HCT116 (cell line): Measurements from ENCODE around the gene PGGT1B. TPM values are rescaled to one million over a fixed set of nuclear protein-coding genes. Genes with fewer than 3 reads are reported as not detected.

Experiments
- ATAC-seq: fragments of 200-7000 bp; cut with Tn5 transposase; 2 replicates; pipeline ENCODE4 v1.9.1; 2020; ENCODE audit warnings: mild to moderate bottlenecking, moderate library complexity
- BruUV-seq: library from RNA; stranded (reverse); fragments of 400-500 nt; replicated peaks from 2 replicates; lab custom pipeline; 2021; lab: Mats Ljungman, UMichigan
- CTCF ChIA-PET: fragments of 300-600 bp; sonication (Branson Sonifier 250); formaldehyde crosslinking; loops from one replicate; lab custom pipeline; 2021; ENCODE audit warnings: antibody characterized with exemption; lab: Charles Lee
- POLR2A ChIA-PET: fragments of 300-600, 350-600 bp; sonication (Branson Sonifier 250); formaldehyde crosslinking; loops from one replicate; lab custom pipeline; 2021; ENCODE audit warnings: antibody characterized with exemption; lab: Charles Lee
- RAD21 ChIA-PET, 2 experiments: fragments of 300-600 bp; sonication (Branson Sonifier 250); formaldehyde crosslinking; loops; one replicate each; lab custom pipeline; 2023; ENCODE audit warnings: low total read pairs in 2 of 2; ENCODE audit not compliant: uncharacterized antibody in 2 of 2, unreplicated experiment in 2 of 2, low non-redundant PET in 1 of 2; lab: Charles Lee
- DNase-seq: peaks from one replicate; pipeline ENCODE4 v3.0.0-alpha.2; 2010; ENCODE audit warnings: low read depth, low spot score
- H2AFZ ChIP-seq: fragments of 200-600 bp; shearing (Covaris generic), sonication (generic); 2 replicates; pipeline ENCODE4 v1.6.1; 2017; ENCODE audit warnings: low read depth, mixed run types, mixed read lengths, antibody characterized with exemption, low read length; ENCODE audit not compliant: poor library complexity, severe bottlenecking
- H3K27ac ChIP-seq: 2 replicates; pipeline ENCODE4 v1.5.1; 2012; ENCODE audit warnings: low read depth, low read length
- H3K27me3 ChIP-seq: fragments of 200-600 bp; sonication (generic); 2 replicates; pipeline ENCODE4 v1.6.1; 2016; ENCODE audit warnings: mixed run types, low read length, mixed read lengths; ENCODE audit not compliant: insufficient read depth
- H3K36me3 ChIP-seq, 2 experiments: fragments of 200-500 bp in 1 of 2; fragments of 200-600 bp in 1 of 2; sonication (Bioruptor generic) in 1 of 2; sonication (generic) in 1 of 2; 2 replicates each; pipeline versions ENCODE4 v1.5.1 to v1.6.1; 2014 to 2016; ENCODE audit warnings: low read length in 2 of 2, inconsistent platforms in 1 of 2, mixed read lengths in 1 of 2, mixed run types in 1 of 2; ENCODE audit not compliant: insufficient read depth in 2 of 2, control insufficient read depth in 1 of 2
- H3K4me1 ChIP-seq, 2 experiments: fragments of 200-600 bp in 1 of 2; sonication (generic) in 1 of 2; 2 replicates each; pipeline versions ENCODE4 v1.5.1 to v1.6.1; 2012 to 2017; ENCODE audit warnings: low read length in 2 of 2, inconsistent platforms in 1 of 2, mild to moderate bottlenecking in 1 of 2, mixed read lengths in 1 of 2, mixed run types in 1 of 2, moderate library complexity in 1 of 2; ENCODE audit not compliant: insufficient read depth in 2 of 2, control insufficient read depth in 1 of 2
- H3K4me2 ChIP-seq: fragments of 200-600 bp; sonication (generic); 2 replicates; pipeline ENCODE4 v1.6.1; 2017; ENCODE audit warnings: mixed run types, low read length, mixed read lengths
- H3K4me3 ChIP-seq, 2 experiments: fragments of 200-600 bp in 1 of 2; sonication (generic) in 1 of 2; replicated peaks in 1 of 2; 2 replicates each; pipeline ENCODE4 v1.5.1; 2011 to 2016; ENCODE audit warnings: low read length in 2 of 2, control low read depth in 1 of 2, low read depth in 1 of 2, mild to moderate bottlenecking in 1 of 2, mixed read lengths in 1 of 2, mixed run types in 1 of 2
- H3K79me2 ChIP-seq: fragments of 200-600 bp; sonication (generic); 2 replicates; pipeline ENCODE4 v1.6.1; 2017; ENCODE audit warnings: mild to moderate bottlenecking, mixed run types, low read length, moderate library complexity, mixed read lengths; ENCODE audit not compliant: insufficient read depth
- H3K9ac ChIP-seq: fragments of 200-600 bp; sonication (generic); 2 replicates; pipeline ENCODE4 v1.6.1; 2016; ENCODE audit warnings: low read length, mixed read lengths
- H3K9me2 ChIP-seq: fragments of 200-600 bp; sonication (generic), shearing (Covaris generic); 2 replicates; pipeline ENCODE4 v1.6.1; 2017; ENCODE audit warnings: mixed run types, mild to moderate bottlenecking, moderate library complexity; ENCODE audit not compliant: insufficient read depth
- H3K9me3 ChIP-seq, 2 experiments: fragments of 200-500 bp in 1 of 2; fragments of 200-600 bp in 1 of 2; sonication (Bioruptor generic) in 1 of 2; sonication (generic) in 1 of 2; 2 replicates each; pipeline ENCODE4 v1.6.1; 2014 to 2017; ENCODE audit warnings: low read length in 2 of 2, mixed read lengths in 2 of 2, inconsistent platforms in 1 of 2, low read depth in 1 of 2, mild to moderate bottlenecking in 1 of 2, mixed run types in 1 of 2, moderate library complexity in 1 of 2; ENCODE audit not compliant: control insufficient read depth in 1 of 2, insufficient read depth in 1 of 2
- H4K20me1 ChIP-seq: fragments of 200-600 bp; sonication (generic), shearing (Covaris generic); 2 replicates; pipeline ENCODE4 v1.6.1; 2017; ENCODE audit warnings: mixed run types, mild to moderate bottlenecking, moderate library complexity; ENCODE audit not compliant: insufficient read depth
- CBX3 ChIP-seq: IDR thresholded peaks from 2 replicates; pipeline ENCODE4 v1.6.1; 2012; ENCODE audit warnings: low read depth
- EGR1 ChIP-seq: IDR thresholded peaks from 2 replicates; pipeline ENCODE4 v1.6.1; 2012; ENCODE audit warnings: low read depth
- ELF1 ChIP-seq: IDR thresholded peaks from 2 replicates; pipeline ENCODE4 v1.6.1; 2012; ENCODE audit warnings: low read depth, borderline replicate concordance
- EZH2 ChIP-seq: fragments of 200-600 bp; sonication (generic); IDR thresholded peaks from 2 replicates; pipeline ENCODE4 v1.6.1; 2017; ENCODE audit warnings: antibody characterized with exemption, mixed run types
- EZH2phosphoT487 ChIP-seq: fragments of 200-600 bp; IDR thresholded peaks from 2 replicates; pipeline ENCODE4 v1.6.1; 2018; ENCODE audit warnings: antibody characterized with exemption, borderline replicate concordance
- FOSL1 ChIP-seq: IDR thresholded peaks from 2 replicates; pipeline ENCODE4 v1.6.1; 2012; ENCODE audit warnings: low read depth
- POLR2A ChIP-seq: IDR thresholded peaks from 2 replicates; pipeline ENCODE4 v1.7.0; 2011; ENCODE audit warnings: borderline replicate concordance; ENCODE audit not compliant: insufficient read depth, insufficient read length; ENCODE audit errors: extremely low read depth
- RAD21 ChIP-seq: IDR thresholded peaks from 2 replicates; pipeline ENCODE4 v1.6.1; 2012; ENCODE audit warnings: low read depth, mild to moderate bottlenecking
- SP1 ChIP-seq: IDR thresholded peaks from 2 replicates; pipeline ENCODE4 v1.6.1; 2012; ENCODE audit warnings: low read depth
- SRF ChIP-seq: IDR thresholded peaks from 2 replicates; pipeline ENCODE4 v1.6.1; 2012; ENCODE audit warnings: low read depth
- TCF7L2 ChIP-seq: IDR thresholded peaks from 2 replicates; pipeline ENCODE4 v1.7.0; 2011; ENCODE audit warnings: borderline replicate concordance, inconsistent platforms; ENCODE audit not compliant: insufficient read depth, insufficient read length; ENCODE audit errors: extremely low read depth
- YY1 ChIP-seq: IDR thresholded peaks from 2 replicates; pipeline ENCODE4 v1.6.1; 2011; ENCODE audit warnings: low read length, low read depth, moderate library complexity, mild to moderate bottlenecking; ENCODE audit not compliant: insufficient replicate concordance; ENCODE audit errors: extremely low read depth
- ZFX ChIP-seq: fragments of 450-650 bp; IDR thresholded peaks from 2 replicates; pipeline ENCODE4 v1.6.1; 2017
- ZNF274 ChIP-seq: fragments of 200-500 bp; sonication (Bioruptor generic); IDR thresholded peaks from 2 replicates; pipeline ENCODE4 v1.6.1; 2014; ENCODE audit warnings: mild to moderate bottlenecking, low read depth, low read length, inconsistent platforms
- intact Hi-C: fragments of 100-400 bp; cut with micrococcal nuclease; formaldehyde crosslinking; loops from 2 replicates; pipeline ENCODE4 v1.10.0; 2022
- total RNA-seq: library from RNA; stranded (reverse); gene quantifications from one replicate; pipeline ENCODE4 v1.2.1, GENCODE V29; 2021; ENCODE audit not compliant: unreplicated experiment
- TF ChIP-seq, protein P1 (sequence below): IDR thresholded peaks from 2 replicates; pipeline ENCODE4 v1.6.1; 2011; ENCODE audit warnings: mild to moderate bottlenecking, low read length, moderate library complexity; ENCODE audit not compliant: insufficient replicate concordance; ENCODE audit errors: extremely low read depth
- TF ChIP-seq, protein P2 (sequence below), 3 experiments: fragments of 200-600 bp in 1 of 3; sonication (generic) in 1 of 3; IDR thresholded peaks in 2 of 3; conservative IDR thresholded peaks in 1 of 3; 2 replicates each; pipeline ENCODE4 v1.5.1; 2012 to 2017; ENCODE audit warnings: low read depth in 2 of 3, low read length in 2 of 3, antibody characterized with exemption in 1 of 3, borderline replicate concordance in 1 of 3, control low read depth in 1 of 3, mild to moderate bottlenecking in 1 of 3, mixed read lengths in 1 of 3, mixed run types in 1 of 3, moderate library complexity in 1 of 3; ENCODE audit not compliant: insufficient read depth in 1 of 3
- TF ChIP-seq, protein P3 (sequence below): IDR thresholded peaks from 2 replicates; pipeline ENCODE4 v1.6.1; 2012
- TF ChIP-seq, protein P4 (sequence below): IDR thresholded peaks from 2 replicates; pipeline ENCODE4 v1.6.1; 2012

Gene PGGT1B
- total RNA-seq, 1 experiment from 2014 or later = 45.8 TPM

DNA sequence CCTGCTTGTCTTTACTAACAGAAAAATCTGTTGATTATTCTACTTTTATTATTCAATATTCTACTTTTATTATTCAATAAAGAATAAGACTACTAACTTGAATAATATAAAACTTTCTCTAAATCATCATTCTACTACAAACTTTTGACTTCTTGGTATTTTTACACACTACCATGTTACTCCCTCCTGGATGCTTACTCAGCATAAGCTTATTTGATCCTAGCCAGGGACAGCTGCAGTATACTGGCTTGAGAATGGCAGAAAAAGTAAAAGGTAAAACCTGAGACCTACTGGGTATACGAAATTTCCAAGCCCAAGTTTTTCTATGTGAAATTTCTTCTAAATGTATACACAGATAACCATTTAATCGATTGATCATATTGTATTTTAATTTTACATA is 26.1 kb downstream of the PGGT1B start:
- no peak for TF ChIP-seq ELF1
- no peak for TF ChIP-seq TCF7L2
- TF ChIP-seq EGR1 = no peak
- TF ChIP-seq RAD21 = no peak
- TF ChIP-seq SP1 = no peak
- no peak for TF ChIP-seq POLR2A
- TF ChIP-seq YY1 = no peak
- no peak for TF ChIP-seq ZNF274
- TF ChIP-seq FOSL1 = no peak
- TF ChIP-seq EZH2 = no peak
- TF ChIP-seq EZH2phosphoT487 = no peak
- TF ChIP-seq, protein P1, sequence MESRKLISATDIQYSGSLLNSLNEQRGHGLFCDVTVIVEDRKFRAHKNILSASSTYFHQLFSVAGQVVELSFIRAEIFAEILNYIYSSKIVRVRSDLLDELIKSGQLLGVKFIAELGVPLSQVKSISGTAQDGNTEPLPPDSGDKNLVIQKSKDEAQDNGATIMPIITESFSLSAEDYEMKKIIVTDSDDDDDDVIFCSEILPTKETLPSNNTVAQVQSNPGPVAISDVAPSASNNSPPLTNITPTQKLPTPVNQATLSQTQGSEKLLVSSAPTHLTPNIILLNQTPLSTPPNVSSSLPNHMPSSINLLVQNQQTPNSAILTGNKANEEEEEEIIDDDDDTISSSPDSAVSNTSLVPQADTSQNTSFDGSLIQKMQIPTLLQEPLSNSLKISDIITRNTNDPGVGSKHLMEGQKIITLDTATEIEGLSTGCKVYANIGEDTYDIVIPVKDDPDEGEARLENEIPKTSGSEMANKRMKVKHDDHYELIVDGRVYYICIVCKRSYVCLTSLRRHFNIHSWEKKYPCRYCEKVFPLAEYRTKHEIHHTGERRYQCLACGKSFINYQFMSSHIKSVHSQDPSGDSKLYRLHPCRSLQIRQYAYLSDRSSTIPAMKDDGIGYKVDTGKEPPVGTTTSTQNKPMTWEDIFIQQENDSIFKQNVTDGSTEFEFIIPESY = no peak
- TF ChIP-seq CBX3 = no peak
- TF ChIP-seq ZFX = no peak
- TF ChIP-seq, protein P2, sequence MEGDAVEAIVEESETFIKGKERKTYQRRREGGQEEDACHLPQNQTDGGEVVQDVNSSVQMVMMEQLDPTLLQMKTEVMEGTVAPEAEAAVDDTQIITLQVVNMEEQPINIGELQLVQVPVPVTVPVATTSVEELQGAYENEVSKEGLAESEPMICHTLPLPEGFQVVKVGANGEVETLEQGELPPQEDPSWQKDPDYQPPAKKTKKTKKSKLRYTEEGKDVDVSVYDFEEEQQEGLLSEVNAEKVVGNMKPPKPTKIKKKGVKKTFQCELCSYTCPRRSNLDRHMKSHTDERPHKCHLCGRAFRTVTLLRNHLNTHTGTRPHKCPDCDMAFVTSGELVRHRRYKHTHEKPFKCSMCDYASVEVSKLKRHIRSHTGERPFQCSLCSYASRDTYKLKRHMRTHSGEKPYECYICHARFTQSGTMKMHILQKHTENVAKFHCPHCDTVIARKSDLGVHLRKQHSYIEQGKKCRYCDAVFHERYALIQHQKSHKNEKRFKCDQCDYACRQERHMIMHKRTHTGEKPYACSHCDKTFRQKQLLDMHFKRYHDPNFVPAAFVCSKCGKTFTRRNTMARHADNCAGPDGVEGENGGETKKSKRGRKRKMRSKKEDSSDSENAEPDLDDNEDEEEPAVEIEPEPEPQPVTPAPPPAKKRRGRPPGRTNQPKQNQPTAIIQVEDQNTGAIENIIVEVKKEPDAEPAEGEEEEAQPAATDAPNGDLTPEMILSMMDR (IDR thresholded peaks at IDR 0.05 in 2 of 3, conservative IDR thresholded peaks at IDR 0.05 in 1 of 3; ENCODE audit: borderline replicate concordance in 1 of 3, insufficient read depth in 1 of 3, low read depth in 2 of 3, low read length in 2 of 3) = no peak
- TF ChIP-seq, protein P3, sequence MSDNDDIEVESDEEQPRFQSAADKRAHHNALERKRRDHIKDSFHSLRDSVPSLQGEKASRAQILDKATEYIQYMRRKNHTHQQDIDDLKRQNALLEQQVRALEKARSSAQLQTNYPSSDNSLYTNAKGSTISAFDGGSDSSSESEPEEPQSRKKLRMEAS = no peak
- TF ChIP-seq, protein P4, sequence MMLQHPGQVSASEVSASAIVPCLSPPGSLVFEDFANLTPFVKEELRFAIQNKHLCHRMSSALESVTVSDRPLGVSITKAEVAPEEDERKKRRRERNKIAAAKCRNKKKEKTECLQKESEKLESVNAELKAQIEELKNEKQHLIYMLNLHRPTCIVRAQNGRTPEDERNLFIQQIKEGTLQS = no peak
- no peak for TF ChIP-seq SRF
- Histone ChIP-seq H2AFZ (no peak overlapping the region), H3K79me2 (0 out of 2 replicates have a peak, but pooled peaks cover 4% of the 10 kb centered on the region), H3K36me3 (0 out of 4 replicates have a peak, but pooled peaks cover 0 to 8% of the 10 kb centered on the region in 2 experiments), H3K9me3 (no peaks in the 10 kb centered on the region), H3K9me2 (no peaks in the 10 kb centered on the region), H3K4me3 (no peak overlapping the region), H3K9ac (no peak overlapping the region), H3K4me1 (no peaks in the 10 kb centered on the region), H3K27me3 (no peaks in the 10 kb centered on the region), H3K4me2 (no peak overlapping the region), H4K20me1 (no peaks in the 10 kb centered on the region), H3K27ac (no peak overlapping the region)
- intact Hi-C loops = no loop called here
- no TSS peak for BruUV-seq
- RAD21 ChIA-PET = no interaction called here
- DNase-seq (no peak), ATAC-seq (no peak)
- CTCF ChIA-PET = no interaction called here
- POLR2A ChIA-PET = no interaction called here
